Stomach (tissue), 9 donors: Measurements from ENCODE around the gene PRRT2. TPM values are rescaled to one million over a fixed set of nuclear protein-coding genes. Genes with fewer than 3 reads are reported as not detected.

Experiments
- DNase-seq, 2 donors: peaks; one replicate each; pipeline versions ENCODE4 v3.0.0 to v3.0.0-alpha.2; 2013 to 2019
- H3K27ac ChIP-seq, 5 donors: fragments of 200-600 bp in 4 of 5; sonication (generic) in 4 of 5; one replicate each; pipeline ENCODE4 v1.5.1; 2013 to 2019; ENCODE audit warnings: mild to moderate bottlenecking in 1 of 5, moderate library complexity in 1 of 5
- H3K27me3 ChIP-seq, 3 donors: fragments of 200-600 bp; sonication (generic); one replicate each; pipeline ENCODE4 v1.5.1; 2017 to 2019; ENCODE audit warnings: mixed run types in 1 of 3
- H3K36me3 ChIP-seq, 4 donors: fragments of 200-600 bp; sonication (generic); 1 replicate in 3 of 4; 2 replicates in 1 of 4; pipeline ENCODE4 v1.5.1; 2016 to 2019
- H3K4me1 ChIP-seq, 4 donors: fragments of 200-600 bp; sonication (generic); one replicate each; pipeline ENCODE4 v1.5.1; 2016 to 2019
- H3K4me3 ChIP-seq, 4 donors: fragments of 200-600 bp; sonication (generic) in 3 of 4; one replicate each; pipeline ENCODE4 v1.5.1; 2016 to 2019; ENCODE audit warnings: mild to moderate bottlenecking in 1 of 4
- H3K9me3 ChIP-seq, 4 donors: fragments of 200-600 bp; sonication (generic); one replicate each; pipeline ENCODE4 v1.5.1; 2016 to 2019
- CTCF ChIP-seq, 7 experiments: fragments of 450-650 bp in 4 of 7; fragments of 200-600 bp in 3 of 7; sonication (generic) in 3 of 7; IDR thresholded peaks; one replicate each; pipeline ENCODE4 v1.5.1; 2016 to 2019; ENCODE audit warnings: antibody characterized with exemption in 7 of 7, control low read depth in 2 of 7, mild to moderate bottlenecking in 1 of 7
- EP300 ChIP-seq: sonication (generic); formaldehyde crosslinking; IDR thresholded peaks from one replicate; pipeline ENCODE4 v1.6.1; 2017; ENCODE audit warnings: antibody characterized with exemption
- POLR2A ChIP-seq, 4 donors: fragments of 450-650 bp; IDR thresholded peaks; one replicate each; pipeline ENCODE4 v1.6.1; 2016; ENCODE audit warnings: antibody characterized with exemption in 4 of 4, control low read depth in 2 of 4, mild to moderate bottlenecking in 1 of 4, moderate library complexity in 1 of 4
- POLR2AphosphoS5 ChIP-seq, 3 donors: sonication (generic); formaldehyde crosslinking; IDR thresholded peaks; one replicate each; pipeline ENCODE4 v1.6.1; 2016; ENCODE audit warnings: antibody characterized with exemption in 3 of 3
- WGBS, 5 donors: extraction: QIAGEN DNeasy Blood & Tissue Kit in 3 of 5; methylation state at CpG; one replicate each; pipeline versions ENCODE4 v1.1.5 to v1.1.7; 2013 to 2018; 5-methylcytosine and 5-hydroxymethylcytosine counted together
- intact Hi-C: fragments of 100-400 bp; cut with DNase I; formaldehyde crosslinking; loops from one replicate; pipeline ENCODE4 v1.15.1; 2023; ENCODE audit warnings: low total_unique reads
- polyA plus RNA-seq, 3 donors: library from polyadenylated mRNA; stranded (reverse); fragments of 200-250 nt; gene quantifications; one replicate each; pipeline ENCODE4 v1.2.3, GENCODE V29; 2013
- total RNA-seq, 5 donors: library from RNA; depleted of rRNA; stranded (reverse); fragments of >200 nt; gene quantifications; one replicate each; pipeline versions ENCODE4 v1.1.0 to v1.2.3, GENCODE V29; 2014 to 2016
- donor health status: healthy with polysubstance abuse.
- donor health status: Bipolar disorder and iron deficiency.
- donor health status: healthy.

The PRRT2 gene
- total and polyA plus RNA-seq, 8 donors, result 0.62 to 17.4 (median 4.0) TPM; not detected in 3

- Histone ChIP-seq H3K4me3 (peak overlapping the region; percentile 62 to 85 (median 77)), H3K36me3 (peaks cover 19 to 45% (median 27%) of the 10 kb centered on the region in 4 donors), H3K9me3 (no peaks in the 10 kb centered on the region), H3K27ac (peak overlapping the region; percentile 94 to 99 (median 97)), H3K4me1 (peaks cover 42 to 48% (median 47%) of the 10 kb centered on the region in 4 donors), H3K27me3 (no peaks in the 10 kb centered on the region)
- TF ChIP-seq CTCF (IDR thresholded peaks at IDR 0.05) (peak in 1 of 7 experiments; percentile 14), EP300 (no peak), POLR2A (IDR thresholded peaks at IDR 0.05) (peak in 2 of 4 donors; percentile 54 to 69), POLR2AphosphoS5 (IDR thresholded peaks at IDR 0.05) (peak; percentile 94 to 99 (median 97))
- peak; percentile 98 to 99 for DNase-seq
- intact Hi-C loops, result loop anchor here (5.0 kb wide), 1 partner anchor 52 kb away; no protein-coding TSS in a partner anchor
- WGBS, 5 donors, result 0 to 1% (median 0%) methylated on average over 34 to 103 of the region's 103 CpGs
Measured at GRCh38 chr16:29805232-29806098, 6.5 kb upstream of the PRRT2 start.

GRCh38 chr16:29806099-29806579 is 5.9 kb upstream of the PRRT2 start, which contains the start of gene MAZ:
Gene MAZ, plus strand, starts transcription at chr16:29806529. Its CDS starts 173 bp downstream, at chr16:29806702.
- no peak for DNase-seq
- TF ChIP-seq EP300, result no peak
- no peak for TF ChIP-seq CTCF (IDR thresholded peaks at IDR 0.05)
- no peak for TF ChIP-seq POLR2AphosphoS5 (IDR thresholded peaks at IDR 0.05)
- TF ChIP-seq POLR2A (IDR thresholded peaks at IDR 0.05), result no peak
- peaks cover 17 to 39% (median 25%) of the 10 kb centered on the region in 4 donors for H3K36me3 ChIP-seq
- peak within 1 kb of the TSS; percentile 94 to 99 (median 97) for H3K27ac ChIP-seq
- WGBS, 5 donors, result 0 to 2% (median 0%) methylated on average over 7 to 47 of the region's 67 CpGs; no CpG with 5 or more reads in 2 of the 5 donors
- H3K4me1 ChIP-seq, result peaks cover 48 to 54% (median 54%) of the 10 kb centered on the region in 4 donors
- H3K27me3 ChIP-seq, result no peaks in the 10 kb centered on the region
- intact Hi-C loops, result loop anchor here (5.0 kb wide), 1 partner anchor 51 kb away; no protein-coding TSS in a partner anchor
- no peaks in the 10 kb centered on the region for H3K9me3 ChIP-seq
- peak within 1 kb of the TSS; percentile 63 to 85 (median 77) for H3K4me3 ChIP-seq

GRCh38 chr16:29806641-29807425 is 5.2 kb upstream of the PRRT2 start:
- TF ChIP-seq CTCF (IDR thresholded peaks at IDR 0.05) (no peak), POLR2AphosphoS5 (IDR thresholded peaks at IDR 0.05) (no peak), POLR2A (IDR thresholded peaks at IDR 0.05) (no peak), EP300 (no peak)
- intact Hi-C loops, result loop anchor here (5.0 kb wide), 1 partner anchor 50 kb away; no protein-coding TSS in a partner anchor
- peak overlapping the region; percentile 88 to 96 (median 94) for H3K27ac ChIP-seq
- H3K4me3 ChIP-seq, result peak overlapping the region; percentile 53 to 71 (median 67)
- H3K4me1 ChIP-seq, result peaks cover 53 to 61% (median 60%) of the 10 kb centered on the region in 4 donors
- WGBS, 5 donors, result 1 to 7% (median 1%) methylated on average over 3 to 99 of the region's 99 CpGs
- H3K9me3 ChIP-seq, result no peaks in the 10 kb centered on the region
- DNase-seq, result peak; percentile 44 to 84
- H3K36me3 ChIP-seq, result peaks cover 15 to 32% (median 22%) of the 10 kb centered on the region in 4 donors
- peaks cover 0 to 3% (median 0%) of the 10 kb centered on the region in 3 donors for H3K27me3 ChIP-seq
